ENCODE data around the gene RNF130.
"Not testable (repeated sequence)": the region's sequence is repeated elsewhere in the genome, so short reads cannot be mapped to it uniquely, and the experiment has no call there.

The RNF130 gene

DNA sequence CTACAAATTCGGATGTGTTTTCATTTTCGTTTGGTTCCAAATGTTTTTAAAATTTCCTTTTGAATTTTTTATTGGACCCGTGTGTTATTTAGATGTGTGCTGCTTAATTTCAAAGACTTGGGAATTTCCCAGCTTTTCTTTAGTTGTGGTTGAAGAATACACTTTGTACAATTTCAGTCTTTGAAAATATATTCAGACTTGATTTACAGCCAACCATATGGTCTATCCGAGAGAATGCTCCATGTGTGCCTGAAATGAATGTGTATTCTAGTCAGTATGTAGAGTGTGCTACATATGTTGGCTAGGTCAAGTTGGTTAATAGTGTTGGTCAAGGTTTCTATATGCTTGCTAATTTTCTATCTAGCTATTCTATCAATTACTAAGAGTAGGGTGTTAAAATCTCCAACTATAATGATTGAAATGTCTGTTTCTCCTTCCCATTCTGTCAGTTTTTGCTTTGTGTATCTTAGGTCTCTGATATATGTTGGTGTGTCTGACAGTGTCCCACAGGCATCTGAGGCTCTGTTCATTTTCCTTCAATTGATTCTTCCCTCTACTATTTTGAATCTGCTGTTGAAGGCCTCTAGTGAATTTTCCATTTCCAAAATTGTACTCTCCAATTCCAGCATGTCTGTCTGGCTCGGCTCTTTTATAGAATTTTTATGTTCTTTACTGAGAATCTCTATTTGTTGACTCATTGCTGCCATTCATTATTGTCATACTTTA lies 36.2 kb downstream of the RNF130 start:
- peaks cover 13% of the 10 kb centered on the region for H3K9me3 Mint-ChIP-seq
- DNase-seq (ENCODE audit: low spot score in 2 of 2) (no peak), ATAC-seq (no peak)
- H3K27ac Mint-ChIP-seq, result no peak overlapping the region
- no peaks in the 10 kb centered on the region for H3K4me1 Mint-ChIP-seq
- H3K4me3 Mint-ChIP-seq, result no peak overlapping the region
- H3K36me3 Mint-ChIP-seq, result peaks cover 5% of the 10 kb centered on the region

DNA sequence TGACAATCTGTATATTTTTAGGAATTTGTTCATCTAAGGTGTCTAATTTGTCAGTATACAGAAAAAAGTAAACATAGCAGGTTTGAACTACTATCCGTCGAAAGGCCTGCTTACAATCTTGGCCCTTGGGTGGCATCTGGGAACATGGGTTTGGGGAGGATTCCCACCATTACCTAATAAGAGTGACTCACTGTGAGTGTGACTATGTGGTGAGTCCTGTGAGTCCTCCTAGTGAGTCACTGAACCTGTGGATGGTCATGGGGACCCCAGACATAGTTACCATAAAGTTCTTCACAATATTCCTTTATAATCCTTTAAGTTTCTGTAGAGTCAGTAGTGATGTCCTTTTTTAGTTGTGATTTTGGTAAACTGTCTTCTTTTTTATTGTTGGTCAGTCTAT lies 37.0 kb downstream of the RNF130 start:
- Mint-ChIP-seq H3K27ac (no peak overlapping the region), H3K36me3 (peaks cover 5% of the 10 kb centered on the region), H3K4me1 (no peaks in the 10 kb centered on the region), H3K4me3 (no peak overlapping the region), H3K9me3 (peaks cover 13% of the 10 kb centered on the region)
- ATAC-seq, result peak; percentile 49
- DNase-seq (ENCODE audit: low spot score in 2 of 2), result no peak

DNA sequence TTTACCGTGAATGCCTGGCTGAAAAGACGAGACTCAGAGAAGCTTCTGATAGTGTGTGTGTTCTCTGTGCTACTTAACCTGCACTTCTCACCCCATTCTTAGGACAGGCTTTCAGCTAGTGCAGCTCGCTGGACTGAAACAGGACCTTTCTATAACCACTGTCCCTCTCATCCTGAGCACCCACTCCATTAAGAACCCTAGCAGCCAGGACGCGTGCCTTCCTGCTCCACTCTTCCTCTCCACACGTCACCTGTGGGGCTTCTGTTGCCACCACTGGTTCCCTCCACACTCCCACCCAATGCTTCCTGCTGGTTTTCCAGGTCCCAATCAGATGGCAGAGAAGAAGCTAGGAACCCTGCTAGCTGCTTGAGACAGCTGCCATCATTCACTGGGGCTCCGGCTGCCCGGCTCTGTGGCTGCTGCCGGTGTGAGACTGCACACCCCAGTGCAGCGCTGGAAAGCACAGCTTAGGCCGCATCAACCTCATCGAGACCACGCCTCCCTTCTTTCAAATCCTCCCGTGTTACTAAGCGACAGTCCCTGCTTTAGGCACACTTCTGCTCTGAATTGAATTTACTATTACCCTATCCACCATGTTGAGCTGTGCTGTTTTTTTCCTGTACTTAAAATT lies 44.0 kb downstream of the RNF130 start:
- H3K36me3 Mint-ChIP-seq, result peaks cover 10% of the 10 kb centered on the region
- H3K9me3 Mint-ChIP-seq, result no peaks in the 10 kb centered on the region
- H3K27ac Mint-ChIP-seq, result no peak overlapping the region
- DNase-seq (ENCODE audit: low spot score in 2 of 2), result no peak
- no peak for ATAC-seq
- no peak overlapping the region for H3K4me3 Mint-ChIP-seq
- no peaks in the 10 kb centered on the region for H3K4me1 Mint-ChIP-seq

DNA sequence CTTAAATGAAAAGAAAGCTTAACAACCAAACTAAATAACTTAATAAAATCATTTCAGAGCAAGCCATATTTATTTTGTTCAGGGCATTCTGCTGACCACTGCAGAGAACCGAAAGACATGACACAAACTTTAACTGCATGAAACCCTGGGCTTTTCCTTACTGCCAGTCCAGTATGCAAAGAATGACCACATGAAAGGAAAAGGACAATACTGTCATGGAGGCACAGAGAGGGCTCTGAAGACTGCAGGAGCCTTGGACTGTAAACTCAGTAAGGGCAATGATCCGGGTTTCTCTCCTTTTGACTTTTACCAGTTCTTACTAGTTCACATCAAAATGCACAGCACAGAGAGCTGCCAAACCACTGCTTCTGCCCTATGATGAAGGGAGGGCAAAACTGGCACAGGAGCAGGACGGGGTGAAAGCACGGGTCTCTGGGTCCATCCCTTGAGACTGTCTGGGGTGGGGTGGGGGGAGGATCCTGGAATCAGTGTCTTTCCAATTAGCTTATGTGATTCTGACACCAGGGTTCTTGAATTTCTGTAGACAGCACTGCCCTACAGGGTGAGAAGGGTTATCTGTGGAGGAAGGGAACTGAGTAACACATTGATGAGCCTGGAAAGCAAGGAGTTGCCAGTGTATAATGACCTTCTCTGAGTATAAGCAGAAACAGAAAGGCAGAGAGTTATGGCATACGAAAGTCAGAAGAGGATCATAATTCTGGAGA lies 44.7 kb downstream of the RNF130 start:
- ATAC-seq, result no peak

DNA sequence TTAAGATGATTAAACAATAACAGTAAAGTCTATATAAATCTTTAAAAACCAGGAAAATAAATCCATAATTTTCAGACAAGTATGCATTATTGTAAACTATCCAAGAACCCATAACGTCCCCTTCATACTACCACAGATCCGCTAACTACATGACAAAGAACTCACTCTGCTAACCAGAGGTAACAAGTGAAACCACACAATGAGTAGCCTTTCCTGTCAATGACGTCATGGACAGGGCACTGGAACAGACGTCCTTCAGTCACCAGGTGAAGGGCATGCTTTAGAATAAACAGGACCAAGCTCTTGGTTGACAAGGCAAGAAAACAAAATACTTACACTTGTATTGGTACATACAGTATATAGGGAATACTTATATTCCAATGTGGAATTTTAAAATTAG lies 45.2 kb downstream of the RNF130 start:
- DNase-seq (ENCODE audit: low spot score in 2 of 2) (no peak), ATAC-seq (peak; percentile 81)
- H3K4me1 Mint-ChIP-seq, result no peaks in the 10 kb centered on the region
- H3K4me3 Mint-ChIP-seq, result no peak overlapping the region
- H3K27ac Mint-ChIP-seq, result no peak overlapping the region
- peaks cover 10% of the 10 kb centered on the region for H3K36me3 Mint-ChIP-seq
- H3K9me3 Mint-ChIP-seq, result no peaks in the 10 kb centered on the region

More for the DNA sequence above, 44.7 kb downstream of the RNF130 start:
- Mint-ChIP-seq H3K4me3 (no peak overlapping the region), H3K4me1 (no peaks in the 10 kb centered on the region), H3K27ac (no peak overlapping the region), H3K9me3 (no peaks in the 10 kb centered on the region), H3K36me3 (peaks cover 10% of the 10 kb centered on the region)
- DNase-seq (ENCODE audit: low spot score in 2 of 2), result no peak

DNA sequence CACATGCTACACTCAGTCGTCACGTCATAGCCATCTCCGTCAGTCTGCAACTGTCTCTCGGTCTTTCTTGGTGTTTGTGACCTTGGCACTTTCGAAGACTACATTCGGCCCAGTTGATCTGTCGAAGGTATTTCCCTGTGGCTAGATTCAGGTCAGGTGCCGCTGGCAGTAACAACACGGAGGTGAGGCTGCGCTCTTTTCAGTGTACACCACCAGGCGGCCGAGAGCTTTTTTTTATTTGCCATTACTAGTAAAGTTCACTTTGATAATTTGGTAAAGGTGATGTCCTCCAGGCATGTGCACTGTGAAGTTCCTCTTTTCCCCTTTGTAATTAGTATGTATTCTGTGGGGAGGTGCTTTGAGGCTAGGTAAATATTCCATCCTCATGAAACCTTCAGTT lies 49.7 kb downstream of the RNF130 start:
- peaks cover 10% of the 10 kb centered on the region for H3K36me3 Mint-ChIP-seq
- H3K27ac Mint-ChIP-seq, result no peak overlapping the region
- H3K4me3 Mint-ChIP-seq, result no peak overlapping the region
- H3K4me1 Mint-ChIP-seq, result no peaks in the 10 kb centered on the region
- ATAC-seq (no peak), DNase-seq (ENCODE audit: low spot score in 2 of 2) (no peak)
- no peaks in the 10 kb centered on the region for H3K9me3 Mint-ChIP-seq

DNA sequence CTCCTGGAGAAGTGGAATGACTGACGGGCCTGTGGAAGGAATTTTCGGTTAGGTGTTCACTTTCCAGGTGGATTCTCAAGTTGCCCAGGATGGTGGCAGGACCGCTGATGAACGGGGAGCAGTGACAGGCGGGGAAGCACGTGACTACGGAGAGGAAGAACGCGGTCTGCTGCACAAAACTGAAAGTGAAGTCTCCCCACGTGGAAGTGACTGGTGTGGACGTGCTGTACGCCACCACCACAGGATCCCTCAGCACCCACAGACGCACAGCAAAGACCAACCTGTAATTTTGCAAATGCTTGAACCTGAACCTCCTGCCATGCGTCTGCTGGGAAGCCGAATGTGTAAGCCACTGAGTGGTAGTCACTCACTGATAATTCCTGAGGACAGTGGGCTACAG lies 51.4 kb downstream of the RNF130 start:
- Mint-ChIP-seq H3K4me1 (no peaks in the 10 kb centered on the region), H3K4me3 (no peak overlapping the region), H3K36me3 (peaks cover 9% of the 10 kb centered on the region), H3K9me3 (no peaks in the 10 kb centered on the region), H3K27ac (no peak overlapping the region)
- DNase-seq (ENCODE audit: low spot score in 2 of 2) (no peak), ATAC-seq (peak; percentile 40)

DNA sequence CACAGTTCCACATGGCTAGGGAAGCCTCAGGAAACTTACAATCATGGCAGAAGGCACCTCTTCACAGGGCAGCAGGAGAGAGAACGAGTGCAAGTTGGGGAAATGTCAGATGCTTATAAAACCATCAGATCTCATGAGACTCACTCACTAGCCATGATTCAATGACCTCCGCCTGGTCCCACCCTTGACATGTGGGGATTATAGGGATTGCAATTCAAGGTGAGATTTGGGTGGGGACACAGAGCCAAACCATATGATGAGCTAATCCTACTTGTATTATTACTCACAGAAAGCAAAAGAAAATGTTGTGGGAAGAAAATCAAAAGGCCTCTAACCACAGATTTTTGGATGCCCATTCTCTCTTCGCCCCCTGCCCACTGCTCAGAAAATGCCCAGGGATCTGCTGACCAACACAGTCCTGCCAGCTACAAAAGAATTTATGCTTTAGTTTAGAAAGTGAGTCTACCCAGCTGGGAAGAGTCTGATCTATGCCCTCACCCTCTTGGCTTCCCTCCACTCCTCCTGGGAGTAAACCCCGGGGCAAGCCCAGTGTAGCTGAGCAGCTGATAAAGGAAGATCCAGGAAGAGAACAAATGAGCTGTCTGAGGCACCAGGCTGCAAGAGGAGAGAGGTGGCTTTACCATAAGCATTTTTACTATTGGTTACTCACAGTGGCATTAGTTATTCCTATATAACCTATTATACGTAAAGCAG lies 53.1 kb downstream of the RNF130 start:
- DNase-seq (ENCODE audit: low spot score in 2 of 2), result no peak
- Mint-ChIP-seq H3K9me3 (no peaks in the 10 kb centered on the region), H3K4me3 (no peak overlapping the region), H3K27ac (no peak overlapping the region), H3K4me1 (no peaks in the 10 kb centered on the region), H3K36me3 (no peaks in the 10 kb centered on the region)
- ATAC-seq, result no peak

DNA sequence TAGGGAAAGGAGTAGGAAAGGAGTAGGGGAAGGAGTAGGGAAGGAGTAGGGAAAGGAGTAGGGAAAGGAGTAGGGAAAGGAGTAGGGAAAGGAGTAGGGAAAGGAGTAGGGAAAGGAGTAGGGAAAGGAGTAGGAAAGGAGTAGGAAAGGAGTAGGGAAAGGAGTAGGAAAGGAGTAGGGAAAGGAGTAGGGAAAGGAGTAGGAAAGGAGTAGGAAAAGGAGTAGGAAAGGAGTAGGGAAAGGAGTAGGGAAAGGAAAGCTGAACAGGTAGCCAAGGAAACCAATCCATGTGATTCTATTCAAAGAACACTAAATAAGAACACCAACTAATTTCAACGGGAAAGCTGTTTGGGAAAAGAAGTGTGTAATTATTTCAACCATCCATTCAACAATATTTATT lies 56.0 kb downstream of the RNF130 start:
- ATAC-seq; H3K27ac Mint-ChIP-seq; H3K4me1 Mint-ChIP-seq; H3K9me3 Mint-ChIP-seq; H3K4me3 Mint-ChIP-seq; DNase-seq (ENCODE audit: low spot score in 2 of 2); H3K36me3 Mint-ChIP-seq: not testable (repeated sequence)

DNA sequence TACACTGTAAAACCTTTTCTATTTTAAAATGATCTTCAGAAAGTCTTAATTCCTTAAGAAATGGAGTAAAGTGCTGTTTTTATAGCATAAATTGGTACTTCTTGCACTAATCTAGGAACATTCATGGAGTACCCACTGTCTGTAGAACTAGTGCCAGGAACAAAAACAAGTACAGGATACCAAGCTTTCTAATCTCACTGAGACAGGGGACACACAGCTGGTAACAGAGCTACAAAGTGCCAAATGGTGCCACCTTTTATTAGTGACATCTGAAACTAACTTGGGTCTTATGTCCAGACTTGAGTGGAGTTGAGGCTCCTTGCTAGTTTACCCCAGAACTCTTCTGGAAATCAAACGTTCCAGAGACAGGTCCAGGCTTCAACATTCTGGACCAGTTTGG lies 57.9 kb downstream of the RNF130 start:
- DNase-seq (ENCODE audit: low spot score in 2 of 2) (no peak), ATAC-seq (no peak)
- Mint-ChIP-seq H3K4me3 (no peak overlapping the region), H3K27ac (no peak overlapping the region), H3K4me1 (no peaks in the 10 kb centered on the region), H3K36me3 (no peaks in the 10 kb centered on the region), H3K9me3 (no peaks in the 10 kb centered on the region)

DNA sequence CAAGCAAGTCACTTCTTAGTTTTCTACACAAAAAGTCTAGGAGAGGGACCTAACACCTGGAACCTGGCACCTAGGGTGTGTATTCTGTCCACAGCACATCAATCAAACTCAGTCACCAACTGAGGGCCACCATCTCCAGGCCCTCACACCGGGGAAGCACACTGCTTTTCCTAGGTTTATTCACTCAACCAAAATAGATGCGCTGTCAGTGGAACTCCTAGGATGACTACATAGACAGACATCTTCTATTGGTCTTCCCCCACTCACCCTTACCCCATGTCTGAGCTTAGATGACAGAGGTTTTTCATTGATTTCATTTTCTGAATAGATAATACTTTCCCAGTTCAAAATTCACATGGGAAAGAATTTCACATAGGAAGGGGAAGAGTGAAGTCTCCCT lies 59.2 kb downstream of the RNF130 start:
- no peak for ATAC-seq
- Mint-ChIP-seq H3K9me3 (no peaks in the 10 kb centered on the region), H3K4me1 (peaks cover 10% of the 10 kb centered on the region), H3K4me3 (no peak overlapping the region), H3K27ac (no peak overlapping the region), H3K36me3 (no peaks in the 10 kb centered on the region)
- no peak for DNase-seq (ENCODE audit: low spot score in 2 of 2)

DNA sequence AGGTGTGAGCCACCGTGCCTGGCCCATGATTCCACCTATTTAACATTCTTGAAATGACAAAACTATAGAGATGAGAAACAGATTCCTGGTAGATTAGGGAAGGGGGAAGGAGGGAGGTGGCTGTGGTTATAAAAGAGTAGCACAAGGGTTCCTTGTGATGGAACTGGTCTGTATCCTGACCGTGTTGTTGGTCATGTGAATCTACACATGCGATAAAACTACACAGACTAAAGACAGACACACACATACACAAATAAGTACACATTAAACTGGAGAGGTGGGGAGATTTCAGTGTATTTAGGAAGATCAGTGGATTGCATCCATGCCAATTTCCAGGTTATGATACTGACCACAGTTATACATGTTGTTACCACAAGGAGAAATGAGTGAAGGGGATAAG lies 60.9 kb downstream of the RNF130 start:
- H3K27ac Mint-ChIP-seq, result no peak overlapping the region
- H3K36me3 Mint-ChIP-seq, result no peaks in the 10 kb centered on the region

DNA sequence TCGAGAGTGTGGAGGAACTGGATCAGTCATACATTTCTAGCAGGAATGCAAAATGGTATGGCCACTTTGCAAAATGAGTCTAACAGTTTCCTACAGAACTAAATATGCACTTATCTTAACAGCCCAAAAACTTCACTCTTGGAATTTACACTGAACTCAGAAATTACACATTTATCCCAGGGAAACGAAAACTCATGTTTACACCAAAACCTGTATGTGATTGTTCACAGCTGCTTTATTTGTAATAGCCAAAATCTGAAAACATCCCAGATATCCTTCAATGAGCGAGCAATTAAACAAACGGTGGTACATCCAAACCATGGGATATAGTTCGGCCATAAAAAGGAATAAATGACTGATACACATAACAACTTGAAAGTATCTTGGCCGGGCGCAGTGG lies 62.0 kb downstream of the RNF130 start:
- ATAC-seq (no peak), DNase-seq (ENCODE audit: low spot score in 2 of 2) (no peak)
- Mint-ChIP-seq H3K9me3 (no peaks in the 10 kb centered on the region), H3K4me3 (no peak overlapping the region), H3K4me1 (peaks cover 17% of the 10 kb centered on the region), H3K36me3 (no peaks in the 10 kb centered on the region), H3K27ac (no peak overlapping the region)

More for the DNA sequence above, 60.9 kb downstream of the RNF130 start:
- no peak for ATAC-seq
- no peak overlapping the region for H3K4me3 Mint-ChIP-seq
- DNase-seq (ENCODE audit: low spot score in 2 of 2), result no peak
- no peaks in the 10 kb centered on the region for H3K9me3 Mint-ChIP-seq
- peaks cover 17% of the 10 kb centered on the region for H3K4me1 Mint-ChIP-seq

DNA sequence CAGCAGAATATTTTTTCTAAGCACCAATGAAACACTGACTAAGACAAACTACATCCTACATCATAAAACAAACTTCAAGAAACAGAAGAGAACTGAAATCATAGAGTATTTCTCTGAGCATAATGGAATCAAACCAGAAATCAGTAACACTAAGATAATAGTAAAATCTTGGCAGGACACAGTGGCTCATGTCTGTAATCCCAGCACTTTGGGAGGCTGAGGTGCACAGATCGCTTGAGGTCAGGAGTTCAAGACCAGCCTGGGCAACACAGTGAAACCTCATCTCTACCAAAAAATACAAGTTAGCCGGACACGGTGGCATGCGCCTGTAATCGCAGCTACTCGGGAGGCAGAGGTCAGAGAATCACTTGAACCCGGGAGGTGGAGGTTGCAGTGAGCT lies 63.1 kb downstream of the RNF130 start:
- H3K4me1 Mint-ChIP-seq, result peaks cover 17% of the 10 kb centered on the region
- peak overlapping the region; percentile 73 for H3K27ac Mint-ChIP-seq
- no peak for DNase-seq (ENCODE audit: low spot score in 2 of 2)
- H3K36me3 Mint-ChIP-seq, result no peaks in the 10 kb centered on the region
- no peaks in the 10 kb centered on the region for H3K9me3 Mint-ChIP-seq
- H3K4me3 Mint-ChIP-seq, result no peak overlapping the region
- ATAC-seq, result no peak

DNA sequence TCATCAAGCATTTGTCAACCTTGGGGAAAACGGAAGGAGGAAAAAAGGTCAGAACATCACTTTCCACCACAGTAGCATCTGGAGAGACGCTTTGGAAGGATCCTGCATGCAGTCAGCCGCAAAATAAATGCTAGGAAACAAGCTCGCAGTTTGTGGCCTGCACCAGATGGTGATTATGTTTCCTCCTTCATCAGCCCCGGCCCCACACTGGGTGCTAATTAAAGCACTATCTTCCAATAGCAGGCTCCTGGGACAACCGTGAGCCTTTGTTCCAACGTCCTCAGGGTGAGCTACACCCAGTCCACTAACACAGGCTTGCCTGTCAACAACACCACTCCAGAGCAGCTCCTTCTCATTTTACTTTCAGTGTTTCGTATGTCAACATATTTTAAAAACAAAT lies 64.0 kb downstream of the RNF130 start:
- Mint-ChIP-seq H3K27ac (peak overlapping the region; percentile 73), H3K4me1 (peaks cover 17% of the 10 kb centered on the region), H3K9me3 (no peaks in the 10 kb centered on the region), H3K4me3 (peak overlapping the region; percentile 43), H3K36me3 (no peaks in the 10 kb centered on the region)
- ATAC-seq, result no peak
- DNase-seq (ENCODE audit: low spot score in 2 of 2), result no peak

Measured in stimulated activated effector memory CD8-positive, alpha-beta T cell treated with anti-CD3 and anti-CD28 coated beads, Interleukin-12 subunit alpha, Interleukin-12 subunit beta, amount 100 ng/mL, for 72 hours (primary cell).